ENCODE data around the gene BCKDHB. TPM values are rescaled to one million over a fixed set of nuclear protein-coding genes. Genes with fewer than 3 reads are reported as not detected.

Gene BCKDHB
- total RNA-seq, 6 donors from 2014 or later = 12.8 to 26.2 (median 14.5) TPM

DNA sequence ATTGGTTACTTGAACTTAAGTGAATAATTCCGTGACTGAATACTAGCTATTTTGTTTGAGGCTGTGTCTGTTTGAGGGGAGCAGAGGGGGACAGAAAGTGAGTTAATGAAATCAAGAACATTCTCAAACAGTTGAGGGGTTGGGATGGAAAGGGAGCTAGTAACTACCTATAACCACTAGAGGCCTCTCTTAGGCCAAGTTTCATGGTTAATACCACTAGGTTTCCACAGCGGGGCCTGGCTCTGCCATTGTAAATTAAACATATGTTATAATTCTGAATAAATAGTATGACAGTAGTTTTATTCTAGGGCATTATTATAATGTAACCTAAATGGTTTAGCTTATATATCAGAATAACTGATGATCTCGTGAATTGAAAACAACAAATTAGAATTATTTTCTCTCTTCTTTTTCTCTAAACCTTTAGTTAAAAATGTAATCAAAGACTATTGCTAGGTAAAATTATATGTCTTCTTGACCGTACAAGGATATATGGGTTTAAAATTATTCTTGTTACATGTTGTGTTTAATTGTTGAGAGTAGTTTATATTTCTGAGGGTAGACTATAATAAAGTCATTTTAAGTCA lies 108.1 kb downstream of the BCKDHB start:
- no peaks in the 10 kb centered on the region for H3K4me1 ChIP-seq
- DNase-seq = no peak
- no peak overlapping the region for H3K27ac ChIP-seq
- H3K4me3 ChIP-seq = no peak overlapping the region
- H3K9me3 ChIP-seq = no peaks in the 10 kb centered on the region
- 62 to 64% methylated on average over 4 of the region's 4 CpGs for WGBS, 2 donors
- no peak for TF ChIP-seq POLR2AphosphoS5 (IDR thresholded peaks at IDR 0.05)
- TF ChIP-seq, protein P1, sequence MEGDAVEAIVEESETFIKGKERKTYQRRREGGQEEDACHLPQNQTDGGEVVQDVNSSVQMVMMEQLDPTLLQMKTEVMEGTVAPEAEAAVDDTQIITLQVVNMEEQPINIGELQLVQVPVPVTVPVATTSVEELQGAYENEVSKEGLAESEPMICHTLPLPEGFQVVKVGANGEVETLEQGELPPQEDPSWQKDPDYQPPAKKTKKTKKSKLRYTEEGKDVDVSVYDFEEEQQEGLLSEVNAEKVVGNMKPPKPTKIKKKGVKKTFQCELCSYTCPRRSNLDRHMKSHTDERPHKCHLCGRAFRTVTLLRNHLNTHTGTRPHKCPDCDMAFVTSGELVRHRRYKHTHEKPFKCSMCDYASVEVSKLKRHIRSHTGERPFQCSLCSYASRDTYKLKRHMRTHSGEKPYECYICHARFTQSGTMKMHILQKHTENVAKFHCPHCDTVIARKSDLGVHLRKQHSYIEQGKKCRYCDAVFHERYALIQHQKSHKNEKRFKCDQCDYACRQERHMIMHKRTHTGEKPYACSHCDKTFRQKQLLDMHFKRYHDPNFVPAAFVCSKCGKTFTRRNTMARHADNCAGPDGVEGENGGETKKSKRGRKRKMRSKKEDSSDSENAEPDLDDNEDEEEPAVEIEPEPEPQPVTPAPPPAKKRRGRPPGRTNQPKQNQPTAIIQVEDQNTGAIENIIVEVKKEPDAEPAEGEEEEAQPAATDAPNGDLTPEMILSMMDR (IDR thresholded peaks at IDR 0.05) = peak; percentile 25 to 56 (median 48)
- peak in 1 of 2 donors; percentile 85 for ATAC-seq (ENCODE audit: low FRiP score in 2 of 2)
- H3K27me3 ChIP-seq = no peaks in the 10 kb centered on the region
- no peaks in the 10 kb centered on the region for H3K36me3 ChIP-seq

DNA sequence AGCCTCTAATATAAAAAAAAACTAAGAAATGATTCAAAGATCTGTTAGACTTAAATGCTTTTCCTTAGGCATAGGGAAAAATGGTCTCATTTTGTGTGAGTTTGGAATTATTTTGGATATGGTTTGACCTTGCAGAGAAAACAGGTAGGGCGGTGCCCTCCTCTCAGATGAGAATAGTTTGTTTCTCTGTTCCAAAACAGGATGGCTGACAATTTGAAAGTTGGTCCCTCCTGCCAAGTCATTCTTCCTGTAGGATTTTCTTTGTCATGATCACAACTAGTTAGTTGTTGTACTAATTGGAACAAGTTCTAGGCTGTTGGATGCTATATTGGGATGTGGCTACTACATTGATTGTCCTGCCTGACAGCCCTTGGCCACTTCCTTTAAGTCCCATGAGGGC lies 108.6 kb downstream of the BCKDHB start:
- ATAC-seq (ENCODE audit: low FRiP score in 2 of 2) (no peak), DNase-seq (no peak)
- Histone ChIP-seq H3K9me3 (no peaks in the 10 kb centered on the region), H3K27me3 (no peaks in the 10 kb centered on the region), H3K4me1 (no peaks in the 10 kb centered on the region), H3K36me3 (no peaks in the 10 kb centered on the region), H3K27ac (no peak overlapping the region), H3K4me3 (no peak overlapping the region)
- no peak for TF ChIP-seq EP300 (IDR thresholded peaks at IDR 0.05)
- TF ChIP-seq POLR2AphosphoS5 (IDR thresholded peaks at IDR 0.05) = no peak
- TF ChIP-seq, protein P1 (IDR thresholded peaks at IDR 0.05) = no peak
- TF ChIP-seq POLR2A (IDR thresholded peaks at IDR 0.05) = no peak
- WGBS, 2 donors = 82 to 96% methylated on average over 1 of the region's 1 CpG

DNA sequence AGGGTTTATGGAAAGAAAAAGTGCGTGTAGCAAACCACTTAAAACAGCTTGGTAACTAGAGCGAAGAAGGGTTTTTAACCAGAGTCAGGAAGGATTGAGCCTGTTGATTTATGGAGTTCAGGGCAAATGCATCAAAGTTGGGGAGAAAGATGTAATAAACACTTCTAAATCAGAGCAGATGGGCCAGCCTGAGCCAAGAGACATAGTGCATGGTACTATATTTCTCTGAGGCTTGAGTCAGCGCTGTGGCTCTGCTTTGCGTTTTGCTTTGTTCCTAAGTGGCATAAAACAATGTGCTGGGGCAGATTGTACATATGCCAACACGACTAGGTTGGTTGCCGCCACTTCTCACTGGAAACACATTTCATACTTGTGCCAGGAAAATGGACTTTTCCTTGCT lies 111.3 kb downstream of the BCKDHB start:
- no peaks in the 10 kb centered on the region for H3K4me1 ChIP-seq
- no peaks in the 10 kb centered on the region for H3K36me3 ChIP-seq
- no peak overlapping the region for H3K4me3 ChIP-seq
- DNase-seq (no peak), ATAC-seq (ENCODE audit: low FRiP score in 2 of 2) (no peak)
- 86 to 93% methylated on average over 6 of the region's 6 CpGs for WGBS, 2 donors
- H3K9me3 ChIP-seq = no peaks in the 10 kb centered on the region
- TF ChIP-seq POLR2AphosphoS5 (IDR thresholded peaks at IDR 0.05) (no peak), EP300 (IDR thresholded peaks at IDR 0.05) (no peak), POLR2A (IDR thresholded peaks at IDR 0.05) (no peak)
- TF ChIP-seq, protein P1 (IDR thresholded peaks at IDR 0.05) = no peak
- no peak overlapping the region for H3K27ac ChIP-seq
- no peaks in the 10 kb centered on the region for H3K27me3 ChIP-seq

DNA sequence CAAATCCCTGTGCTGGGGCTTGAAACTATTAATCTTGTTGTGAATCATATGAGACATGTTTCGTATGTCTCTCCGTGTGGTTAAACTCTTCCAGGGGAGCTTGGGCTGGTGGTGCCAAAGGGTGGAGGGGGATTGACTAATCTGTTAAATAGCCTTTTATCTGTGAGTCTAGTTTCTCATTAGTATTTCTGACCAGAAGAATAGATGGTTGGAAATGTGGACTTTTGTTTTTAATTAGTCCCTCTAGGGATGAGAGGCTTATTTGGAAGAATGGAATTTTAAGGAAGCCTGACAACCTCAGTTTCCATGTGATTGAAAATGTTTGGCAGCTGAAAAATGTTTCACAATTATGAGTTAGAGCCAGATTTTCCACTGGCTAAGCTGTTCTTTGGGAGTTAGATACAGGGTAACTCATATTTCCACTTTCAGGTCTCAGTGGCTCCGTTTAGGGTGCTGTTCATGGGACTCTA lies 117.3 kb downstream of the BCKDHB start:
- DNase-seq (no peak), ATAC-seq (ENCODE audit: low FRiP score in 2 of 2) (peak in 1 of 2 donors; percentile 90)
- no peak overlapping the region for H3K27ac ChIP-seq
- H3K36me3 ChIP-seq = no peaks in the 10 kb centered on the region
- no peaks in the 10 kb centered on the region for H3K4me1 ChIP-seq
- H3K9me3 ChIP-seq = no peaks in the 10 kb centered on the region
- no peak for TF ChIP-seq POLR2A (IDR thresholded peaks at IDR 0.05)
- TF ChIP-seq, protein P1 (IDR thresholded peaks at IDR 0.05) = no peak
- no peak for TF ChIP-seq POLR2AphosphoS5 (IDR thresholded peaks at IDR 0.05)
- no peaks in the 10 kb centered on the region for H3K27me3 ChIP-seq
- H3K4me3 ChIP-seq = no peak overlapping the region
- whole genome bisulfite sequencing, 2 donors = 77 to 79% methylated on average over 3 of the region's 3 CpGs

DNA sequence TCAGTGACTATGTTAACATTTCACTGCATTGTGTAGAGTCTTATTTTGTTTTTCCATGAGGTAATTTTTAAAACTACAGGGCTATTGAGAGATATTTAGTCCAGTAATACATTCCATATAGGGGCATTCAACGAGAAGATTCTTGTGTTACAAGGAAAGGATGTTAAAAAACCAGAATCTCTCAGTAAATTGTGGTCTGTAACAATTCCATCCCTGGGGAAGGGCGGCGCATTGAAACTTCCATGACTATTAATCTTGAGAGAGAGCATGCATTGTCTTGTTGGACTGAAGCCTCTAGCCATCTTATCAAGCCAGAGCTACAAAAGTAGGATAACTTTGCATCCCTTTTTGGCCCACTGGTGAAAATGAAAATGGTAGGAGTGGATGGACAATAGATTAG lies 119.7 kb downstream of the BCKDHB start:
- no peaks in the 10 kb centered on the region for H3K9me3 ChIP-seq
- H3K4me1 ChIP-seq = no peaks in the 10 kb centered on the region
- H3K4me3 ChIP-seq = no peak overlapping the region
- ATAC-seq (ENCODE audit: low FRiP score in 2 of 2) = no peak
- H3K27me3 ChIP-seq = no peaks in the 10 kb centered on the region
- WGBS, 2 donors = 87 to 95% methylated on average over 3 of the region's 3 CpGs
- H3K27ac ChIP-seq = no peak overlapping the region
- H3K36me3 ChIP-seq = no peaks in the 10 kb centered on the region
- DNase-seq = no peak
- TF ChIP-seq POLR2A (IDR thresholded peaks at IDR 0.05) (no peak), POLR2AphosphoS5 (IDR thresholded peaks at IDR 0.05) (no peak), EP300 (IDR thresholded peaks at IDR 0.05) (no peak)
- TF ChIP-seq, protein P1 (IDR thresholded peaks at IDR 0.05) = no peak

Measured in upper lobe of left lung (tissue), 6 donors.